HEK293 (cell line): ENCODE data around the gene PLEKHD1.

Source experiments
- CTCF ChIA-PET: fragments of 350-600 bp; formaldehyde crosslinking; extraction: SDS; loops from one replicate; lab custom pipeline; 2021; ENCODE audit warnings: antibody characterized with exemption; lab: Yijun Ruan, JAX
- POLR2A ChIA-PET: fragments of 300-600 bp; formaldehyde crosslinking; extraction: SDS; loops from one replicate; lab custom pipeline; 2020; ENCODE audit warnings: antibody characterized with exemption, inconsistent platforms; lab: Yijun Ruan, JAX
- H3K27ac ChIP-seq: fragments of 200-500 bp; sonication (Bioruptor generic); 2 replicates; pipeline ENCODE4 v1.5.1; 2014; ENCODE audit warnings: low read depth, low read length, control low read depth, inconsistent platforms; ENCODE audit errors: extremely low read depth
- H3K36me3 ChIP-seq, 2 experiments: fragments of 200-500 bp in 1 of 2; sonication (Bioruptor generic) in 1 of 2; 1 replicate in 1 of 2; 2 replicates in 1 of 2; pipeline ENCODE4 v1.5.1; 2014 to 2017; ENCODE audit warnings: inconsistent platforms in 2 of 2, low read length in 2 of 2; ENCODE audit not compliant: control insufficient read depth in 2 of 2, insufficient read depth in 1 of 2
- H3K4me1 ChIP-seq: fragments of 200-500 bp; sonication (Bioruptor generic); 2 replicates; pipeline ENCODE4 v1.5.1; 2014; ENCODE audit warnings: mild to moderate bottlenecking, low read length, inconsistent platforms; ENCODE audit not compliant: control insufficient read depth, insufficient read depth
- H3K4me3 ChIP-seq: 2 replicates; pipeline ENCODE4 v1.5.1; 2011; ENCODE audit warnings: low read depth, mild to moderate bottlenecking, control low read depth, low read length, moderate library complexity
- H3K9me3 ChIP-seq: fragments of 200-500 bp; sonication (Bioruptor generic); 2 replicates; pipeline ENCODE4 v1.5.1; 2014; ENCODE audit warnings: low read depth, low read length, inconsistent platforms; ENCODE audit not compliant: control insufficient read depth, insufficient read depth
- CTCF ChIP-seq: fragments of 450-650 bp; formaldehyde crosslinking; IDR thresholded peaks from 2 replicates; pipeline ENCODE4 v1.5.1; 2016; ENCODE audit warnings: missing biosample characterization, missing genetic modification characterization
- KLF10 ChIP-seq: fragments of 450-650 bp; IDR thresholded peaks from 2 replicates; pipeline ENCODE4 v1.5.1; 2018; ENCODE audit warnings: missing biosample characterization, mild to moderate bottlenecking, missing genetic modification characterization
- KLF17 ChIP-seq: fragments of 450-650 bp; formaldehyde crosslinking; IDR thresholded peaks from 2 replicates; pipeline ENCODE4 v1.5.1; 2016; ENCODE audit warnings: missing biosample characterization, missing genetic modification characterization
- KLF9 ChIP-seq: fragments of 450-650 bp; formaldehyde crosslinking; IDR thresholded peaks from 2 replicates; pipeline ENCODE4 v1.5.1; 2016; ENCODE audit warnings: missing biosample characterization, missing genetic modification characterization, low read depth
- PATZ1 ChIP-seq: fragments of 450-650 bp; formaldehyde crosslinking; IDR thresholded peaks from 2 replicates; pipeline ENCODE4 v1.5.1; 2016; ENCODE audit warnings: missing biosample characterization, missing genetic modification characterization
- SCRT2 ChIP-seq: fragments of 450-650 bp; formaldehyde crosslinking; IDR thresholded peaks from 2 replicates; pipeline ENCODE4 v1.5.1; 2016; ENCODE audit warnings: missing biosample characterization, missing genetic modification characterization
- ZFP3 ChIP-seq: fragments of 450-650 bp; formaldehyde crosslinking; IDR thresholded peaks from 2 replicates; pipeline ENCODE4 v1.5.1; 2016; ENCODE audit warnings: low read depth, missing biosample characterization, missing genetic modification characterization
- ZFP69B ChIP-seq: fragments of 450-650 bp; formaldehyde crosslinking; IDR thresholded peaks from 2 replicates; pipeline ENCODE4 v1.5.1; 2016; ENCODE audit warnings: missing biosample characterization, missing genetic modification characterization
- ZNF16 ChIP-seq: fragments of 450-650 bp; formaldehyde crosslinking; IDR thresholded peaks from 2 replicates; pipeline ENCODE4 v1.5.1; 2016; ENCODE audit warnings: low read depth, missing biosample characterization, missing genetic modification characterization
- ZNF169 ChIP-seq: fragments of 450-650 bp; formaldehyde crosslinking; IDR thresholded peaks from 2 replicates; pipeline ENCODE4 v1.5.1; 2016; ENCODE audit warnings: missing biosample characterization, missing genetic modification characterization
- ZNF184 ChIP-seq: fragments of 450-650 bp; IDR thresholded peaks from 2 replicates; pipeline ENCODE4 v1.5.1; 2018; ENCODE audit warnings: missing biosample characterization, mild to moderate bottlenecking, missing genetic modification characterization
- ZNF23 ChIP-seq: fragments of 450-650 bp; formaldehyde crosslinking; IDR thresholded peaks from 2 replicates; pipeline ENCODE4 v1.5.1; 2016; ENCODE audit warnings: missing biosample characterization, missing genetic modification characterization, borderline replicate concordance
- ZNF24 ChIP-seq: fragments of 450-650 bp; formaldehyde crosslinking; IDR thresholded peaks from 2 replicates; pipeline ENCODE4 v1.5.1; 2016; ENCODE audit warnings: missing biosample characterization, missing genetic modification characterization
- ZNF248 ChIP-seq: fragments of 450-650 bp; formaldehyde crosslinking; IDR thresholded peaks from 2 replicates; pipeline ENCODE4 v1.5.1; 2017; ENCODE audit warnings: missing biosample characterization, missing genetic modification characterization
- ZNF266 ChIP-seq: fragments of 450-650 bp; formaldehyde crosslinking; IDR thresholded peaks from 2 replicates; pipeline ENCODE4 v1.5.1; 2016; ENCODE audit warnings: missing biosample characterization, missing genetic modification characterization, low read depth
- ZNF292 ChIP-seq: fragments of 450-650 bp; formaldehyde crosslinking; IDR thresholded peaks from 2 replicates; pipeline ENCODE4 v1.5.1; 2016; ENCODE audit warnings: low read depth, missing biosample characterization, missing genetic modification characterization, borderline replicate concordance
- ZNF324 ChIP-seq: fragments of 450-650 bp; formaldehyde crosslinking; IDR thresholded peaks from 2 replicates; pipeline ENCODE4 v1.5.1; 2016; ENCODE audit warnings: missing biosample characterization, missing genetic modification characterization
- ZNF488 ChIP-seq: fragments of 450-650 bp; formaldehyde crosslinking; IDR thresholded peaks from 2 replicates; pipeline ENCODE4 v1.5.1; 2016; ENCODE audit warnings: missing biosample characterization, missing genetic modification characterization
- ZNF548 ChIP-seq: fragments of 450-650 bp; formaldehyde crosslinking; IDR thresholded peaks from 2 replicates; pipeline ENCODE4 v1.5.1; 2016; ENCODE audit warnings: missing biosample characterization, missing genetic modification characterization
- ZNF596 ChIP-seq: fragments of 450-650 bp; IDR thresholded peaks from 2 replicates; pipeline ENCODE4 v1.5.0; 2018; ENCODE audit warnings: missing biosample characterization, mild to moderate bottlenecking, missing genetic modification characterization, moderate library complexity
- ZNF629 ChIP-seq: fragments of 450-650 bp; formaldehyde crosslinking; IDR thresholded peaks from 2 replicates; pipeline ENCODE4 v1.5.1; 2017; ENCODE audit warnings: missing biosample characterization, missing genetic modification characterization
- ZNF639 ChIP-seq: fragments of 450-650 bp; formaldehyde crosslinking; IDR thresholded peaks from 2 replicates; pipeline ENCODE4 v1.5.1; 2016; ENCODE audit warnings: missing biosample characterization, missing genetic modification characterization
- ZNF701 ChIP-seq: fragments of 450-650 bp; formaldehyde crosslinking; IDR thresholded peaks from 2 replicates; pipeline ENCODE4 v1.5.1; 2016; ENCODE audit warnings: missing biosample characterization, missing genetic modification characterization
- ZNF747 ChIP-seq: fragments of 450-650 bp; formaldehyde crosslinking; IDR thresholded peaks from 2 replicates; pipeline ENCODE4 v1.5.1; 2016; ENCODE audit warnings: missing biosample characterization, missing genetic modification characterization
- ZSCAN23 ChIP-seq: fragments of 450-650 bp; formaldehyde crosslinking; IDR thresholded peaks from 2 replicates; pipeline ENCODE4 v1.5.1; 2016; ENCODE audit warnings: missing biosample characterization, missing genetic modification characterization
- ZSCAN30 ChIP-seq: fragments of 450-650 bp; IDR thresholded peaks from 2 replicates; pipeline ENCODE4 v1.5.1; 2018; ENCODE audit warnings: missing biosample characterization, mild to moderate bottlenecking, missing genetic modification characterization, moderate library complexity
- ZSCAN4 ChIP-seq: fragments of 450-650 bp; formaldehyde crosslinking; IDR thresholded peaks from 2 replicates; pipeline ENCODE4 v1.5.1; 2017; ENCODE audit warnings: missing biosample characterization, missing genetic modification characterization

The PLEKHD1 gene

GRCh38 chr14:69449216-69449615 is 35.3 kb upstream of the PLEKHD1 start:
- Histone ChIP-seq H3K36me3 (peaks cover 5 to 6% of the 10 kb centered on the region in 2 experiments), H3K27ac (no peak overlapping the region), H3K4me3 (no peak overlapping the region), H3K9me3 (no peaks in the 10 kb centered on the region)
- TF ChIP-seq ZNF184 (tag by site-specific recombination) (no peak), ZNF596 (tag by site-specific recombination) (no peak), ZNF629 (tag by site-specific recombination) (no peak), ZSCAN30 (tag by site-specific recombination) (no peak), ZNF639 (tag by site-specific recombination) (no peak), PATZ1 (no peak), ZNF23 (no peak), ZFP3 (tag by site-specific recombination) (no peak), ZNF548 (tag by site-specific recombination) (no peak), CTCF (tag by site-specific recombination) (no peak), ZNF169 (tag by site-specific recombination) (no peak), ZNF747 (tag by site-specific recombination) (no peak), ZNF248 (tag by site-specific recombination) (no peak), ZNF266 (tag by site-specific recombination) (no peak), KLF9 (tag by site-specific recombination) (no peak)
- TF ChIP-seq, all 188 proteins: peak for 0
- CTCF ChIA-PET = interaction anchor here (0.9 kb wide), 1 partner anchor 10 kb away, joined by 3 read pairs; no protein-coding TSS in a partner anchor
- POLR2A ChIA-PET = no interaction called here
- H3K4me1 ChIP-seq = no peaks in the 10 kb centered on the region

GRCh38 chr14:69451941-69452340 is 32.6 kb upstream of the PLEKHD1 start:
- H3K4me1 ChIP-seq = no peaks in the 10 kb centered on the region
- no peak overlapping the region for H3K27ac ChIP-seq
- CTCF ChIA-PET = interaction anchor here (0.6 kb wide), 2 partner anchors 12 to 45 kb away, joined by 3 to 4 read pairs; no protein-coding TSS in a partner anchor
- no peaks in the 10 kb centered on the region for H3K9me3 ChIP-seq
- POLR2A ChIA-PET = no interaction called here
- H3K36me3 ChIP-seq = peaks cover 10 to 30% of the 10 kb centered on the region in 2 experiments
- H3K4me3 ChIP-seq = no peak overlapping the region
- TF ChIP-seq ZNF701 (tag by site-specific recombination) (no peak), PATZ1 (no peak), ZNF292 (tag by site-specific recombination) (no peak), KLF10 (tag by site-specific recombination) (no peak), ZNF24 (tag by site-specific recombination) (no peak), ZNF16 (tag by site-specific recombination) (no peak), KLF17 (tag by site-specific recombination) (no peak), SCRT2 (tag by site-specific recombination) (no peak), ZNF324 (tag by site-specific recombination) (no peak), ZFP69B (no peak), ZSCAN4 (tag by site-specific recombination) (no peak), ZNF488 (tag by site-specific recombination) (no peak), ZSCAN23 (no peak)
